K562 (cell line): ENCODE measurements around the gene SETD7. TPM values are rescaled to one million over a fixed set of nuclear protein-coding genes. Genes with fewer than 3 reads are reported as not detected.

Experiments used
- ATAC-seq: fragments of 200-7000 bp; cut with Tn5 transposase; 3 replicates; pipeline ENCODE4 v1.9.1; 2020; ENCODE audit warnings: moderate library complexity
- BruUV-seq: library from RNA; stranded (reverse); fragments of 400-500 nt; replicated peaks from 2 replicates; lab custom pipeline; 2021; lab: Mats Ljungman, UMichigan
- CTCF ChIA-PET: fragments of 300-600 bp; formaldehyde crosslinking; extraction: SDS; loops from one replicate; lab custom pipeline; 2021; ENCODE audit warnings: low intra/inter-chr PET ratio; lab: Yijun Ruan, JAX
- POLR2A ChIA-PET: fragments of 300-600, 350-650 bp; sonication (Branson Sonifier 250); formaldehyde crosslinking; extraction: SDS; loops from one replicate; lab custom pipeline; 2021; ENCODE audit warnings: antibody characterized with exemption, inconsistent platforms; lab: Yijun Ruan, JAX
- DNase-seq, 4 experiments: peaks; one replicate each; pipeline versions ENCODE4 v3.0.0 to v3.0.0-alpha.2; 2011 to 2018; ENCODE audit warnings: low spot score in 3 of 4, mixed read lengths in 3 of 4; ENCODE audit errors: extremely low read depth in 1 of 4
- FAIRE-seq: peaks from 2 replicates; lab custom pipeline; 2011; peaks lifted over from hg19 to GRCh38; lab: Jason Lieb, UNC
- H2AFZ ChIP-seq: 2 replicates; pipeline ENCODE4 v1.6.0; 2011; ENCODE audit warnings: low read depth, low read length, control low read depth, inconsistent platforms
- H3K27ac ChIP-seq: fragments of 200-600 bp; 3 replicates; pipeline ENCODE4 v1.8.0; 2011; ENCODE audit warnings: low read depth, mild to moderate bottlenecking, control low read depth, inconsistent platforms, low read length, moderate library complexity, mixed read lengths; ENCODE audit errors: extremely low read depth
- H3K27me3 ChIP-seq, 2 experiments: fragments of 300-600 bp in 1 of 2; 2 replicates in 1 of 2; 3 replicates in 1 of 2; pipeline versions ENCODE4 v1.6.0 to v1.8.0; 2011; ENCODE audit warnings: inconsistent platforms in 2 of 2, low read length in 2 of 2, mild to moderate bottlenecking in 1 of 2, mixed read lengths in 1 of 2, moderate library complexity in 1 of 2; ENCODE audit not compliant: control insufficient read depth in 2 of 2, insufficient read depth in 2 of 2
- H3K36me3 ChIP-seq: fragments of 300-600 bp; 3 replicates; pipeline ENCODE4 v1.8.0; 2011; ENCODE audit warnings: mild to moderate bottlenecking, low read length, inconsistent platforms; ENCODE audit not compliant: control insufficient read depth, insufficient read depth
- H3K4me1 ChIP-seq, 2 experiments: fragments of 200-600 bp in 1 of 2; replicated peaks in 1 of 2; 2 replicates in 1 of 2; 3 replicates in 1 of 2; pipeline versions ENCODE4 v1.5.1 to v1.8.0; 2011; ENCODE audit warnings: inconsistent platforms in 2 of 2, low read length in 2 of 2, mild to moderate bottlenecking in 1 of 2, mixed read lengths in 1 of 2, moderate library complexity in 1 of 2; ENCODE audit not compliant: control insufficient read depth in 2 of 2, insufficient read depth in 2 of 2
- H3K4me2 ChIP-seq: 2 replicates; pipeline ENCODE4 v1.6.1; 2011; ENCODE audit warnings: low read length, control low read depth, inconsistent platforms, mixed read lengths; ENCODE audit not compliant: insufficient read depth
- H3K4me3 ChIP-seq: fragments of 200-600 bp; sonication (generic), shearing (Covaris generic); 2 replicates; pipeline ENCODE4 v1.5.1; 2016; ENCODE audit warnings: control low read depth, inconsistent platforms
- H3K79me2 ChIP-seq: fragments of 200-600 bp; 3 replicates; pipeline ENCODE4 v1.8.0; 2011; ENCODE audit warnings: low read length, inconsistent platforms; ENCODE audit not compliant: control insufficient read depth, insufficient read depth
- H3K9ac ChIP-seq, 2 experiments: 2 replicates each; pipeline versions ENCODE4 v1.6.0 to v1.6.1; 2011; ENCODE audit warnings: low read depth in 2 of 2, low read length in 2 of 2, control low read depth in 1 of 2, inconsistent platforms in 1 of 2, mild to moderate bottlenecking in 1 of 2, mixed read lengths in 1 of 2; ENCODE audit not compliant: insufficient read depth in 1 of 2
- H3K9me1 ChIP-seq: one replicate; pipeline ENCODE4 v1.6.0; 2011; ENCODE audit warnings: inconsistent platforms, mild to moderate bottlenecking, low read length, moderate library complexity; ENCODE audit not compliant: control insufficient read depth, insufficient read depth
- H3K9me3 ChIP-seq: replicated peaks from 2 replicates; pipeline ENCODE4 v1.5.1; 2011; ENCODE audit warnings: low read depth, low read length, inconsistent platforms; ENCODE audit not compliant: control insufficient read depth, insufficient read depth
- H4K20me1 ChIP-seq: replicated peaks from 2 replicates; pipeline ENCODE4 v1.6.1; 2011; ENCODE audit warnings: low read length, inconsistent platforms, mixed read lengths; ENCODE audit not compliant: control insufficient read depth, insufficient read depth
- HDAC1 ChIP-seq, 2 experiments: fragments of 450-650 bp; IDR thresholded peaks; 2 replicates each; pipeline ENCODE4 v1.6.1; 2016 to 2017; ENCODE audit warnings: inconsistent platforms in 1 of 2, mild to moderate bottlenecking in 1 of 2, moderate library complexity in 1 of 2
- PHB2 ChIP-seq: fragments of 450-650 bp; IDR thresholded peaks from 2 replicates; pipeline ENCODE4 v1.6.1; 2017; ENCODE audit warnings: low read depth
- POLR2G ChIP-seq: fragments of 200-400 bp; formaldehyde crosslinking; IDR thresholded peaks from 2 replicates; pipeline ENCODE4 v1.6.1; 2017; ENCODE audit warnings: low read depth, mild to moderate bottlenecking, antibody characterized with exemption, low read length, moderate library complexity
- SMAD3 ChIP-seq: fragments of 450-650 bp; formaldehyde crosslinking; conservative IDR thresholded peaks from 2 replicates; pipeline ENCODE4 v1.4.0; 2020; ENCODE audit warnings: mild to moderate bottlenecking
- TAF9B ChIP-seq: fragments of 450-650 bp; IDR thresholded peaks from 2 replicates; pipeline ENCODE4 v1.6.1; 2018; ENCODE audit warnings: mild to moderate bottlenecking; ENCODE audit not compliant: partially characterized antibody
- ZEB2 ChIP-seq: fragments of 450-650 bp; IDR thresholded peaks from 2 replicates; pipeline ENCODE4 v1.6.1; 2016
- ZNF124 ChIP-seq: sonication (generic); formaldehyde crosslinking; IDR thresholded peaks from 2 replicates; pipeline ENCODE4 v1.8.1; 2022; ENCODE audit warnings: missing genetic modification reagents
- ZNF146 ChIP-seq: IDR thresholded peaks from one replicate; pipeline ENCODE4 v1.6.1; 2018; ENCODE audit warnings: missing compliant biosample characterization; ENCODE audit not compliant: unreplicated experiment
- ZNF384 ChIP-seq: IDR thresholded peaks from 2 replicates; pipeline ENCODE4 v1.6.1; 2012; ENCODE audit warnings: low read depth, low read length, improper control_type of control experiment
- ZNF586 ChIP-seq: fragments of 450-650 bp; formaldehyde crosslinking; conservative IDR thresholded peaks from 2 replicates; pipeline ENCODE4 v1.4.0; 2020; ENCODE audit warnings: mild to moderate bottlenecking, moderate library complexity
- ZNF75A ChIP-seq: fragments of 450-650 bp; formaldehyde crosslinking; IDR thresholded peaks from 2 replicates; pipeline ENCODE4 v1.4.0; 2020; ENCODE audit warnings: mild to moderate bottlenecking
- WGBS: fragments of 100-300 bp; shearing (Covaris generic); methylation state at CpG from one replicate; pipeline ENCODE4 v1.1.6; 2016; ENCODE audit warnings: low coverage, mixed read lengths; ENCODE audit not compliant: insufficient coverage; ENCODE audit errors: missing lambda C conversion rate; 5-methylcytosine and 5-hydroxymethylcytosine counted together
- in situ Hi-C: fragments of 300-500 bp; cut with MboI; formaldehyde crosslinking; loops from 4 replicates; pipeline ENCODE4 v1.15.0; 2018; ENCODE audit warnings: inconsistent platforms, mixed read lengths
- intact Hi-C: fragments of 100-400 bp; cut with micrococcal nuclease; formaldehyde crosslinking; loops from 2 replicates; pipeline ENCODE4 v1.14.2; 2022
- polyA plus RNA-seq, 8 experiments: library from polyadenylated mRNA; depleted of rRNA in 4 of 8; stranded (reverse) in 5 of 8; unstranded in 3 of 8; fragments of >200 nt; fragmentation: Nextera tagmentation in 2 of 8; fragmentation: Illumina TruSeq in 1 of 8; extraction: Ambion mirVana in 2 of 8; extraction: Trizol in 1 of 8; gene quantifications; 2 replicates each; pipeline versions ENCODE4 v1.2.1 to v1.2.3, GENCODE V29; 2011 to 2014; ENCODE audit warnings: inconsistent platforms in 1 of 8, missing spikeins in 1 of 8
- total RNA-seq, 7 experiments: library from RNA; depleted of rRNA in 6 of 7; stranded (reverse); fragments of >200 nt in 6 of 7; fragmentation: Illumina TruSeq in 2 of 7; extraction: Trizol in 2 of 7; gene quantifications; 2 replicates each; pipeline versions ENCODE4 v1.2.1 to v1.2.3, GENCODE V29; 2011 to 2021; ENCODE audit warnings: low replicate concordance in 1 of 7
- TF ChIP-seq, protein P1 (sequence below): sonication (generic); formaldehyde crosslinking; IDR thresholded peaks from 2 replicates; pipeline ENCODE4 v1.8.0; 2022; ENCODE audit warnings: mild to moderate bottlenecking, missing genetic modification reagents
- TF ChIP-seq, protein P2 (sequence below): sonication (generic); formaldehyde crosslinking; IDR thresholded peaks from 2 replicates; pipeline ENCODE4 v1.8.0; 2022; ENCODE audit warnings: mild to moderate bottlenecking, missing genetic modification reagents, borderline replicate concordance
- TF ChIP-seq, protein P3 (sequence below): sonication (generic); formaldehyde crosslinking; IDR thresholded peaks from 2 replicates; pipeline ENCODE4 v1.8.0; 2023; ENCODE audit warnings: mild to moderate bottlenecking, missing genetic modification reagents

Gene SETD7
- total and polyA plus RNA-seq, 9 of the 15 experiments (the other 6 are each of a cell fraction or from before 2014, with no cell fraction given): 0.37 to 2.4 (median 1.7) TPM

DNA sequence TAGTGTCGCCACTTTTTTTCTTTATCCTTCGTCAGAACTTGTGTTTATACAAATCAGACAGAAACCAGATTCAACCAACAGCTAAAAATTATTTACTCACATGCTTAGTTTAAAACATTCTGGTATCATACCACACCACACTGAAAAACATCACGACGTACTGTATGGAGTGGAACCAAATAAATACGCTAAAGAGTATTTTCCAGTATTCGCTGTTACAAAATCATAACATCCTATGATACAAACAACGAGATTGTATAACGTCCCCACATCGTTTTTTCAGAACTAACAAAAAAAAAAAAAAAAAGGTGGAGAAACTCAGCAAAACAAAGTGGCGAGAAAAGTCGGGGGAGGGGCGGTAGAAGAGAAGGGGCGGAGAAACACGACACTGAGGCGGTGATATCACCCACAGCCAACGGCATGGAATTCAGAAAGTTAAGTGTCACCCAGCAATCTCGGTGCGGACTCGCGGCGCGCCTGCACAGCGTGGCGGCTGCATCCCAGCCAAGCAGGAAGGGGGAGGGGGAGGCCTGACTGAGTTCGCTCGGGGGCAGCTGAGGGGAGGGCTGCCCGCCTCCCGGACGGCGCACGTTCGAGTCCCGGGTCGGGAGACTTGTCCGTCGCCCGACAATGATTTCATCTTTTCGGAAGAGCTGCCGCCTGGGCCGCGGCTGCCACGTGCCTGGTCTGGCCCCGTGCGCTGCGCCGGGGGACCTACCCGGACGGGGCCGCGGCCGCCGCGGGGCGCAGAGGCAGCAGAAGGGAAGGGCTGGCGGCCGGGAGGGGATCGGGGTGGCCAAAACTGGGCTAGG lies 920 bp downstream of the SETD7 start:
- FAIRE-seq (peak; percentile 74), DNase-seq (peak; percentile 49 to 73 (median 52)), ATAC-seq (peak; percentile 69)
- intact Hi-C loops: no loop called here
- Histone ChIP-seq H3K4me3 (peak overlapping the region; percentile 44), H2AFZ (peak overlapping the region; percentile 78), H3K79me2 (no peaks in the 10 kb centered on the region), H3K36me3 (no peaks in the 10 kb centered on the region), H3K9me1 (no peaks in the 10 kb centered on the region), H3K27ac (peak overlapping the region; percentile 31; the same call in 1 of the 3 replicates), H3K9ac (peak overlapping the region; percentile 39 to 88; a peak in 3 of 4 replicates), H3K4me2 (peak overlapping the region; percentile 81), H4K20me1 (0 out of 2 replicates have a peak, but pooled peaks cover 2% of the 10 kb centered on the region), H3K27me3 (peaks cover 40 to 51% of the 10 kb centered on the region in 2 experiments), H3K9me3 (no peaks in the 10 kb centered on the region), H3K4me1 (peaks cover 6 to 23% of the 10 kb centered on the region in 2 experiments; a peak in 3 of 5 replicates)
- in situ Hi-C loops: no loop called here
- POLR2A ChIA-PET: no interaction called here
- CTCF ChIA-PET: interaction anchor here (1.2 kb wide), 1 partner anchor 46 kb away, joined by 3 read pairs; no protein-coding TSS in a partner anchor
- BruUV-seq: no TSS peak
- WGBS: 6% methylated on average over 38 of the region's 57 CpGs
- TF ChIP-seq, protein P1, sequence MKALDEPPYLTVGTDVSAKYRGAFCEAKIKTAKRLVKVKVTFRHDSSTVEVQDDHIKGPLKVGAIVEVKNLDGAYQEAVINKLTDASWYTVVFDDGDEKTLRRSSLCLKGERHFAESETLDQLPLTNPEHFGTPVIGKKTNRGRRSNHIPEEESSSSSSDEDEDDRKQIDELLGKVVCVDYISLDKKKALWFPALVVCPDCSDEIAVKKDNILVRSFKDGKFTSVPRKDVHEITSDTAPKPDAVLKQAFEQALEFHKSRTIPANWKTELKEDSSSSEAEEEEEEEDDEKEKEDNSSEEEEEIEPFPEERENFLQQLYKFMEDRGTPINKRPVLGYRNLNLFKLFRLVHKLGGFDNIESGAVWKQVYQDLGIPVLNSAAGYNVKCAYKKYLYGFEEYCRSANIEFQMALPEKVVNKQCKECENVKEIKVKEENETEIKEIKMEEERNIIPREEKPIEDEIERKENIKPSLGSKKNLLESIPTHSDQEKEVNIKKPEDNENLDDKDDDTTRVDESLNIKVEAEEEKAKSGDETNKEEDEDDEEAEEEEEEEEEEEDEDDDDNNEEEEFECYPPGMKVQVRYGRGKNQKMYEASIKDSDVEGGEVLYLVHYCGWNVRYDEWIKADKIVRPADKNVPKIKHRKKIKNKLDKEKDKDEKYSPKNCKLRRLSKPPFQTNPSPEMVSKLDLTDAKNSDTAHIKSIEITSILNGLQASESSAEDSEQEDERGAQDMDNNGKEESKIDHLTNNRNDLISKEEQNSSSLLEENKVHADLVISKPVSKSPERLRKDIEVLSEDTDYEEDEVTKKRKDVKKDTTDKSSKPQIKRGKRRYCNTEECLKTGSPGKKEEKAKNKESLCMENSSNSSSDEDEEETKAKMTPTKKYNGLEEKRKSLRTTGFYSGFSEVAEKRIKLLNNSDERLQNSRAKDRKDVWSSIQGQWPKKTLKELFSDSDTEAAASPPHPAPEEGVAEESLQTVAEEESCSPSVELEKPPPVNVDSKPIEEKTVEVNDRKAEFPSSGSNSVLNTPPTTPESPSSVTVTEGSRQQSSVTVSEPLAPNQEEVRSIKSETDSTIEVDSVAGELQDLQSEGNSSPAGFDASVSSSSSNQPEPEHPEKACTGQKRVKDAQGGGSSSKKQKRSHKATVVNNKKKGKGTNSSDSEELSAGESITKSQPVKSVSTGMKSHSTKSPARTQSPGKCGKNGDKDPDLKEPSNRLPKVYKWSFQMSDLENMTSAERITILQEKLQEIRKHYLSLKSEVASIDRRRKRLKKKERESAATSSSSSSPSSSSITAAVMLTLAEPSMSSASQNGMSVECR (CRISPR knock-in tag): peak; percentile 32; the same call in 1 of the 2 replicates
- no peak for TF ChIP-seq ZNF146 (CRISPR knock-in tag)
- no peak for TF ChIP-seq ZNF75A
- TF ChIP-seq ZNF384: peak; percentile 46; the same call in 1 of the 2 replicates
- TF ChIP-seq ZEB2: no peak
- TF ChIP-seq HDAC1 (IDR thresholded peaks at IDR 0.05): peak in 1 of 2 experiments; percentile 51; a peak in 1 of 4 replicates
- 0 out of 2 replicates have a peak, but pooled peaks have one; percentile 75 for TF ChIP-seq ZNF124 (CRISPR knock-in tag)
- TF ChIP-seq, protein P2, sequence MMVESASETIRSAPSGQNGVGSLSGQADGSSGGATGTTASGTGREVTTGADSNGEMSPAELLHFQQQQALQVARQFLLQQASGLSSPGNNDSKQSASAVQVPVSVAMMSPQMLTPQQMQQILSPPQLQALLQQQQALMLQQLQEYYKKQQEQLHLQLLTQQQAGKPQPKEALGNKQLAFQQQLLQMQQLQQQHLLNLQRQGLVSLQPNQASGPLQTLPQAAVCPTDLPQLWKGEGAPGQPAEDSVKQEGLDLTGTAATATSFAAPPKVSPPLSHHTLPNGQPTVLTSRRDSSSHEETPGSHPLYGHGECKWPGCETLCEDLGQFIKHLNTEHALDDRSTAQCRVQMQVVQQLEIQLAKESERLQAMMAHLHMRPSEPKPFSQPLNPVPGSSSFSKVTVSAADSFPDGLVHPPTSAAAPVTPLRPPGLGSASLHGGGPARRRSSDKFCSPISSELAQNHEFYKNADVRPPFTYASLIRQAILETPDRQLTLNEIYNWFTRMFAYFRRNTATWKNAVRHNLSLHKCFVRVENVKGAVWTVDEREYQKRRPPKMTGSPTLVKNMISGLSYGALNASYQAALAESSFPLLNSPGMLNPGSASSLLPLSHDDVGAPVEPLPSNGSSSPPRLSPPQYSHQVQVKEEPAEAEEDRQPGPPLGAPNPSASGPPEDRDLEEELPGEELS (CRISPR knock-in tag): no peak
- no peak for TF ChIP-seq SMAD3 (CRISPR knock-in tag)
- TF ChIP-seq ZNF586: no peak
- TF ChIP-seq PHB2: no peak
- peak; percentile 46 for TF ChIP-seq POLR2G
- TF ChIP-seq TAF9B: no peak
- TF ChIP-seq, protein P3, sequence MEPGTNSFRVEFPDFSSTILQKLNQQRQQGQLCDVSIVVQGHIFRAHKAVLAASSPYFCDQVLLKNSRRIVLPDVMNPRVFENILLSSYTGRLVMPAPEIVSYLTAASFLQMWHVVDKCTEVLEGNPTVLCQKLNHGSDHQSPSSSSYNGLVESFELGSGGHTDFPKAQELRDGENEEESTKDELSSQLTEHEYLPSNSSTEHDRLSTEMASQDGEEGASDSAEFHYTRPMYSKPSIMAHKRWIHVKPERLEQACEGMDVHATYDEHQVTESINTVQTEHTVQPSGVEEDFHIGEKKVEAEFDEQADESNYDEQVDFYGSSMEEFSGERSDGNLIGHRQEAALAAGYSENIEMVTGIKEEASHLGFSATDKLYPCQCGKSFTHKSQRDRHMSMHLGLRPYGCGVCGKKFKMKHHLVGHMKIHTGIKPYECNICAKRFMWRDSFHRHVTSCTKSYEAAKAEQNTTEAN (CRISPR knock-in tag): no peak
